ENCODE measurements around the gene ZBTB16.

Gene ZBTB16

GRCh38 chr11:114290503-114291235 is 231.2 kb downstream of the ZBTB16 start:
- DNase-seq, result no peak

DNA sequence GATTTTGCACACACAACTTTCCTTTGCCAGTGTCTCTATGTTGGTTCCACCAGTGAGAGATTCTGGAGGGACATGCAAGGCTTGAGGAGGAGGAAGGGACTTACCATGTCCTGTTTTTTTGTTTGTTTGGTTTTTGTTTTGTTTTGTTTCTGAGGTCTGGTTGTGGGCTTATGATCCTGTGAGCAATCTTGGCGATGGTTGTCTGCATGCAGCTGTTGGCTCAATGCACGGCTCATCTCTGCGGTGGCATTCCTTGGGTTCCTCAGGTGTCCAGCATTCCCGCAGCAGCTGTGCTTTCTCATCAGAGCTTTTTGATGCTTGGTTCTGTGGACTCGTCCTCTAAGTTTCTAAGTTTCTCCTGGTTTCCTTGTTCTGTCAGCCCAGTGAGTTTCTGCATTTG is 231.9 kb downstream of the ZBTB16 start:
- DNase-seq, result no peak

DNA sequence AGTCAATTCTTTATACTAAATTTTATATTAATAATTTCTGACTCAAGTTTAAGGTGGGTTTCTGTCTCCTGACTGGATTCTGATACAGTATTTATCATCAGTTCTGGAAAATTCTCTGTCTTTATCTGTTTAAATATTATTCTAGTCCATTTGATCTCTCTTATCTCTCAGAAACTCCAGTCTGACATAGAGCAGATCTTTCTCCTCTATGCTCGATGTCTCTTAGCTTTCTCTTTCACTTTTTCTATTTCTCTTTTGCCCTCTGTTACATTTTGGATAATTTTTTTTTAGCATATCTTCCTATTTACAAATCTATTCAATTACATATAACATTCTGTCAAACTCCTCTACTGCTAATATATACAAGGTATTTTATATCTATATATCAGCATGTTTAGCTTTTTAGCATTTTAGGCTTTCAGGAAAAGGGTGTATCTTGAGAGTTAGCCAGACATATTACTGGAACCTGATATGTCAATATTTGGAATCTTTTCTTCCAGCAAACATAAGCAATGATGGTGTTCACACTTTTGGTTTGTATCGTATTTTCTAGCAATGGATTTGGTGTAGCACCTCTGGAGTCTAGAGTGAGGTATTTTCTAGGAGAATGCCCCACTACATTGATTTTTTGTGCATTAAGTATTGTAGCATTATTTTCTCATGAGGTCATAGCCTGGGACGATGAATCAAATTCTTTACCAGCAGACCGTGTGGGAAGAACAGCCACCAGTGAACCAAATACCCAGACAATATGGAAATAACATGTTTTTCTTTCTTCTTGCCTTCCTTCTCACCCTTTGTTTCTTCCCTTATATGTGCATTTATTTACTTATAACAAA is 232.6 kb downstream of the ZBTB16 start:
- no peak for DNase-seq

- DNase-seq, result no peak
These were observed 233.7 kb downstream of the ZBTB16 start for GRCh38 chr11:114293201-114293711.

- DNase-seq, result no peak
These were observed 236.4 kb downstream of the ZBTB16 start, which contains the start of gene NNMT for GRCh38 chr11:114295676-114296604. Gene NNMT, plus strand, starts transcription at chr11:114296399. Its CDS starts 158 bp downstream, at chr11:114296557.

GRCh38 chr11:114296605-114297372 is 237.3 kb downstream of the ZBTB16 start:
- DNase-seq, result no peak

- no peak for DNase-seq
These were observed 238.5 kb downstream of the ZBTB16 start for GRCh38 chr11:114297806-114298709.

DNA sequence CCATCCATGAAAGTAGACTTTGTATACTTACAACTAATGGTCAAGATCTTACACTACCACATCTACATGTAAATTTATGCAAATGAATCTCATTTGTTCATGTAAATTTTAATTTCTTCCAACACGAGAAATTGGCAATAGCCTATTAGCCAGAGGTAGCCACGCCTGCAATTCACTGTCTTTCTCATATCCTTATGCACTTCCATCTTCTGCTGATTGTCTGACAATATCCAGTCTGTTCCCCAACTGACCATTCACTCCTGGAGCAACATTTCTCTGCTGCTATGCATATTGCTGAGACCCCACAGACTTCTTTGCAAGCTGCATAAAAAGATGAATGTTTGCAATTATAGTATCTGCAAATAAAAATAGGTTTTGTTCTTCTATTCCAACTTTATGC is 239.2 kb downstream of the ZBTB16 start:
- DNase-seq, result no peak
